HG02970 (cell line): ENCODE data around the gene CLDN14.

Source experiments
- ATAC-seq: cut with Tn5 transposase; IDR thresholded peaks from one replicate; pipeline ENCODE4 v1.9.1; 2021; ENCODE audit warnings: mild to moderate bottlenecking, moderate library complexity, moderate number of reproducible peaks; ENCODE audit not compliant: unreplicated experiment, low FRiP score

The CLDN14 gene, protein sequence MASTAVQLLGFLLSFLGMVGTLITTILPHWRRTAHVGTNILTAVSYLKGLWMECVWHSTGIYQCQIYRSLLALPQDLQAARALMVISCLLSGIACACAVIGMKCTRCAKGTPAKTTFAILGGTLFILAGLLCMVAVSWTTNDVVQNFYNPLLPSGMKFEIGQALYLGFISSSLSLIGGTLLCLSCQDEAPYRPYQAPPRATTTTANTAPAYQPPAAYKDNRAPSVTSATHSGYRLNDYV

DNA sequence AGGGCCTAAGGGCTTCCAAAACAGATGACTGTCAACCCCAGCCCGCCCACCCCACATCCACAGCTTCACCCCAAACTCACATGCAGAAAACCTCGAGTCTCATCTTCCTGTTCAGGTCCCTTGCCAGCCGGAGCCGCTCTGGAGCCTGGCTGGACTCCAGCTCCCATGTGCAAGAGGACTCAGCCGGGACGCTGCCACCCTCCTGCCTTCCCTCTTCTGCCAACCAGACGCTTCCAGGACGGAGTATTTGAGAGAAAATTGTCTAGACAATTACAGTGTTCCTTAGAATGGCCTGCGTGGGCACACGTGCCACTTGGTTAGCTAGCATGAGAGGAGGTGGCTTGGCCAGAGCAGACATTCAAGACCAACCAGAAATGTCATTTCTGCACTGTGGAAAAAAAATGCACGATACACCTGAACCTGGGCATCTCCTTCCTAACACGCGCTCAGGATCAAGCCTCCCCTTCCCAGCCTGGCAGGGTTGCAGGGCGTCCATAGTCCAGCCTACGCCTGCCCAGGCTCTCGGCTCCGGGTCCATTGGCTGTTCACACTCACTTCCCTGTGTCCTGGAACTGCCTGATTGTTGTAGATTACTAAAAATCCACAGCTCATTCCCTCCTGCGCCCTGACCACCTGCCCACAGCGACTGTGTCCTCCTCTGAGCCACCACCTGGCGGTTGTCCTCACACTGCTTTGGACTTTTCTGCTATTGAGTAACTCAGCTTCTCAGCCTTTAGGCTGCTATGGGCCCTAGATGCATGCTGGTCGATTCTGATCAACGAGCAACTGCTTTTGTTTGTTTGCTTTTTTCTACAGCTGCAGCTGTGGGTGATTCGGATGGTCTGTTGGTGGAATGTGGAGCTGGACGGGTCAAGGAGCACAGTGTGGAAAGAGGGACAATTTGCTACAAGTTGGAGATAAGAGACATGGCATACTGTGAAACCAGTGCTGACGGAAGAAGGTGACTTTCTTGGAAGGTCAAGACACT is at the start of gene CLDN14:
Gene CLDN14, minus strand, starts transcription at position 708 of the 988 bp plus-strand sequence. CDS start 18,427 bp downstream, outside the sequence.
- no peak for ATAC-seq

DNA sequence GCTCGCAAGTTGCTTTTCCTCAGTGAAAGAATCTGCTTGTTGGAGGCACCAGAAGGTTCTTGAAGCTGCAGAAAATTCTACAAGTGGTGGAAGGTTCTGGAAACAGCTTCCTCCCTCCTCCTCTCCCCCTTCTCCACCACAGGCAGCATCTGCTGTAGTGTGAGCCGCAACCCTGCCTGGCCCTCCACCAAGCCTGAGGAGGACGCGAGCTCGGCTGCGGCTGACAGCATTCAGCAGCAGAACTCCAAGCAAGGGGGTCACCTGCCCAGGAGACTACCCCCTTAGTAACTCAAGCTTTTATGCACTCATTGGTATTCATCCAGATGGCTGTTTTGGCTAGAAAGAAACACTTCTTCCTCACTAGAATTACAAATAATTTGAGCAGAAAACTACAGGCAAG is 48.8 kb upstream of the CLDN14 start:
- no peak for ATAC-seq

DNA sequence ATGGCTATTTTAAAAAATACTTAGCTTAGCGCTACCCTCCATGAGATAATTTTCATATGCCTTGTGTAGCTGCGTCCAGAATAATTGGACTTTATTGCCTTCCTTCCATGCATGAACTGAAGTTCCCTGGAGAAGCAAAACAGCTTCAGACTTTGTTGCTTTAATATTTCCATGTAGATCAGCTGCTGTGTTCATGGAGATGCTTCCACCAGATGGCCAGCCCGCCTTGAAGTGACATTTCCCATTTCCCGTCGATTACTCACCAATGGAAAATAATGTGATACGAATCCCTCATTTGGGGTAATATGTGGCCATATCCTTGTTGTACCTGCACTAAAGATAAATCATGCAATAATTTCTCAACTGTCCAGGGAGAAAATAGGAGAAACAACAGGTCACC is 47.4 kb upstream of the CLDN14 start:
- ATAC-seq: no peak

DNA sequence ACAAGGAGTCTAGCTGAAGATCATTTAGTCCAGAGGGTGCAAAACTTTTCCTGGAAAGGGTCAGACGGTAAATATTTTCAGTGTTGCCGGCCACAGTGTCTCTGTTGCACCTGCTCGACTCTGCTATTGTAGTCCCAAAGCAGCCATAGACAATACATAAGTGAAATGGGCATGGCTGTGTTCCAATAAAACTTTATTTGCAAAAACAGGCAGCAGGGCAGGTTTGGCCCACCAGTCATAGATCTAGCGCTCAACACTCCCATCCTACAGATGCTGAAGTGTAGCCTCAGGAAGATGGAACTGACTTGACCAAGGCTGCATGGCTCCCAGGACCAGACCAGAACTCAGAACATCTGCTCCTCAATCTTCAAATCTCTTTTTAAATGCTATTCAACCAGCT is 46.2 kb upstream of the CLDN14 start:
- no peak for ATAC-seq

DNA sequence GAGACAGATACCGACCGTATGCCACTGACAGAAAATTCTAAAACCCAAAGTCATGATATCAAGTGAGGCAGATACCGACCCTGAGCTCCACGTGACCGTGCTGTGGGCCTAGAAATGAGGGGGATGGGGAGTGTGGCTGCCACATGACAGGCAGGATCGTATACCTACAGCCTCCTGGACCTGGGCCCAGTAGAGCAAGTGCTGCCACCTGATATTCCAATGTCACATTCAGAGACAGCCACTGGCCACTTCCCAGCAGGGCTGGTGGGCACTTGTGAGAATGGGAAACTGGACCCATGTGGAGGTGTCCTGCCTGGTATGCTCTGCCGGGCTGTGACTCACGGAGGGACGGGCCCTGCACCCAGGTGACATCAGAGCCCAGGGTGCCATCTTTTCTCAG is 44.6 kb upstream of the CLDN14 start:
- ATAC-seq: no peak

DNA sequence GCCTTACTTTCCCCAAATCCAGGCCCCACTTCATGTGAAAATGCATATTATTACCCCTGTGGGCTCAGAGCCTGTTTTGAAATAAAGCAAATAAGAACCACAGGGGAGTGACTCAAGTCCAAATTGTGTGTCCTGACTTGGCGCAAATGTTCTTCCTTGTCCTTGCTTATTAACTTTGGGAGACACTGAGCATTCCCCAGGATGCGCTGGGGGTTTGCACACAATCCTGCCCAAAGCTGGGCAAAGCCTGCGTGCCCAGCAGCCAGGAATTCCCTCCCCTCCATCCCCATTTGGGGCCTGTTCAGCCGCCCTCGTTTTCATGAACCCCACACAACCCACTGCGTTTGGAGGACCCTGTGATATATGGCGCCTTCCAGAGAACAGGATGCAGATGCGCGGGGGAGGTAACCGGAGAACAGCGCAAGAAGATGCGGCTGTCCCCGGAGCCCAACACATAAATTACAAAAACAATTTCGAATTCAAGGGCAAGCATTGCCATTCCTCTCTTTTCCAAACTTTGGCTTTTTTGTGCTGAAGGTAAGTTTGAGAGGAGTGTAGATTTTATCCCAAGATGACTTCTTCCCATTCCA is 42.4 kb upstream of the CLDN14 start:
- ATAC-seq: no peak

DNA sequence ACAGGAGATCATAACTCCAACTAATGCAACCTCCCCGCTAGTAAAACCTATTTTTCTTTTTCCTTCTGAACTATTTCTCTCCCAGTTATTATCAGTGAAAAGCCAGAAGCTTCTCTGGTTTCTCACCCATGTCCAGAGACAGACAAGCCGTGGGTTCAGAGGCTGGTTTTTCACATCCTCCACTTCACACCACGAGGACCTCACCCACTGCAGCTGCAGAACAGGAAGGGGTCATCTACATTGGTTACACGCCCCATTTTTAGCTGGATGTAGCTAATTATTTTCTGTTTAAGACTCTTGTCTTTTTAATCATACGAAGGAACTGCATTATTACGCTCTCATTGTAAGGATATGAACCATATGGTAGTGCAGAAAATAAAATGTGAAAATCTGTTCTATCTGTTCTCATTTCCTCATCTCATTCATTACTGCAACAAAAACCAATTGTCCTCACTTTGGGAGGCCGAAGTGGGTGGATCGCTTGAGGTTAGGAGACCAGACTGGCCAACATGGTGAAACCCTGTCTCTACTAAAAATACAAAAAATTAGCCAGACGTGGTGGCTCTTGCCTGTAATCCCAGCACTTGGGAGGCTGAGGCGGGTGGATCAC is 39.1 kb upstream of the CLDN14 start:
- no peak for ATAC-seq

DNA sequence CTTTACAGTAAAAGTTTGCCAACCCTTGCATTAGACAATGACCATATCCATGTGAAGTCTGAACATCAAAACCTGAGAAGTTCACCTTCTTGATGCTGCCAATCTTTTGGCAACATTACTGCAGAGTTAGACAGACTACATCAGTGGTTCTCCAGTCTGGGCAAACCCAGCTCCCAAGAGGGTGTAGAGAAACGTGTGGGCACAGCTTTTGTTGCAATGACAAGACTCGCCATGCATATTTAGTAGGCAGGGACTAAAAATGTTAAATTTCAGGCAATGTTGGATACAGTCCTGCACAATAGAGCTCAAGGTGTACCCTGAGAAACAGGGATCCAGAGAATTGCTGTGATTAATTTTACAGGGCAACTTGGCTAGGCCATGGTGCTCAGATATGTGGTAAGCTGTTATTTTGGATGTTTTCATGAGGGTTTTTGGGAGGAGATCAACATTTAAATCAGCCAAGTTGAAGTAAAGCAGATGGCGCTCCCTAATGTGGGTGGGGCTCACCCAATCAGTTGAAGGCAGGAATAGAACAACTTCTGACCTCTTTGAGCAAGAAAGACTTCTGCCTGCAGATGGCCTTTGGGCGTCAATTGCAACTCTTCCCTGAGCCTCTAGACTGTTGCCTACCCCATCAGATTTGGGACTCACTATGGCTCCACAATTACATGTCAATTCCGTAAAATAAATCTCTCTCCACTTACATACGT is 37.6 kb upstream of the CLDN14 start:
- ATAC-seq: no peak

DNA sequence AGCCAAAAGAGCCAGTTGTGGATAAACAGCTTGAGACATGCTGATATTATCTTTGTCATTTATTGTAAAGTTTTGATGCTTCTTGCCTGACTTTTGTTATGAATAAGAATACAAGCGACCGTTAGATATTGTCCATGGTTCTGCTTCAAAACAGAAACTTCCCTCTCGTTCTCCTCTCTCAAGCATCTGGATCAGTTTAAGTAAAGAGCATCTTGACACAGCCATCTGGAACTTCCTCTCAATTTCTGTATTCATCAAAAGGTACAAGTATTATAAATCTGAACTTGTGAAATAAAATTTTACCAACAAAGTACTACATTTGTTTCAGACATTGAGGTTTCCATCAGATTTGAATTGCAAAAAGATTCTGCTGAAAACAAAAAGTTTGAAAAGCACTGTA is 36.4 kb upstream of the CLDN14 start:
- no peak for ATAC-seq

DNA sequence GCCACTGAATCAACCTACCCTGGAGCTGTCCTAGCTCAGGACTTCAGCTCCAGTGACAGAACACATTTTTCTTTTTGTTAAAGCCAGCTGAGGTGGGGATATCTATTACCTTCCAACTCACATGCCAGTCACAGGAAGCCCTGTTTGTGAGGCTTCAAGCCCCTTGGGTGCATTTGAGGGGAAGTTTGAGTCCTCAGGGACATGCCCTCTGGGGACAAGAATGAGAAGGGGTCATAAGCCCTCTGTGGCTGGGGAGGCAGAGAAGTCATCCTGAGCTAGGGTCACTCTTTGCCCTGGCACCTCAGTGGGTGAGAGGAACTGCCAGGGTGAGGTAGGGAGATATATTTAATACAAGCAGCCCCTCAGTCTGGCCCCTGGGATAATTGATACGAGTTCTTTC is 33.5 kb upstream of the CLDN14 start:
- ATAC-seq: peak; percentile 58

DNA sequence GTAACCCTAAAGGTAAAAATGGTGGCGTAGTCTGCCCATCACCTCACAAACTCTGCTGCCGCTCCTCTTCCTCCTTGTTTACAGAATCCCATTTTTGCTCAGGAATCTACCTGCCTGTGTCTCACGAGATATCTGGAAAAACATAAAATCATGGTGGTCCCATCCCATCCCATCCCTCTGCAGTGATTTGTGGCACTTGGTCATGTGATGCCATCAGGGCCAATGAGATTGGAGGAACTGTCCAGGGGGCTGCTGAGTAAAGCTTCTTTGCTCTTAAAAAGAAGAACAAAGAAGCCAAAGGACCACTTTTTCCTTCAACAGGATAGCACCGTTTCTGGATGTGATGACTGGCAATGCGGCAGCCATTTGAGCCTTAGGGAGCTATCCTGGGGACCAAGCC is 33.0 kb upstream of the CLDN14 start:
- ATAC-seq: no peak

DNA sequence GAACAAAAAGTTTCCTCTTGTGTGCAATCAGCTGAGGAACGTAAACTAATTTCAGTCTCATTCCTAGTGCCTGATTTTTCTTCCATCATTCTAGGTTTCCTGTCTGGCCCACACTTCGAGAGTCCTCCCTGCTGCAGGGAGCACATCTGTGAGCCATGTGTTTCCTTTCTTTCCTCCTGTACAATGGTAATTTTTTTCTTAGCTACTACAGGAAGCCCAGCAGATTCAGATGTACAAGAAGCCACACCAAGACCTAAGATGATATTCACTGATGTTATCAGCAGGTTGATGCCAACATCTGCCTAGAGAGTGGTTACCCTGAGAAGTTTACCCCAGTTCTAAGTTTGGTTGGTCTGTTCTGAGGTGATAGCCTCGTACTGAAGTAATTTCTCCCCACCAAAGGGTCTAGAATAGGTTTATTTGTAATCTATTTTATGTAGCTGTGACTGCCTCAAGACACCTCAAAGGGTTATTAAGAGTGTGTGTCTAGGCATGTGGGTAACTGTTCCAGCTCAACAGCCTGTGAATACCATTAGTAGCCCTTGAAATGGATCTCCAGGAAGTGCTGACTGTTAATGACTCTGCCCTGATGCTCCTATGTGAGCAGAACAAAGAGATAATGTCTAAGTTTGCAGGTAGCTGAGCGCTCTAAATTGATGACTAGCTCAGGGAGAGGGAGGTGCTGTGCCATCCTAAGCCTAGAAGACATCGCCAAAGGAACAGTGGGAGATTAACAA is 31.7 kb upstream of the CLDN14 start:
- ATAC-seq: no peak

DNA sequence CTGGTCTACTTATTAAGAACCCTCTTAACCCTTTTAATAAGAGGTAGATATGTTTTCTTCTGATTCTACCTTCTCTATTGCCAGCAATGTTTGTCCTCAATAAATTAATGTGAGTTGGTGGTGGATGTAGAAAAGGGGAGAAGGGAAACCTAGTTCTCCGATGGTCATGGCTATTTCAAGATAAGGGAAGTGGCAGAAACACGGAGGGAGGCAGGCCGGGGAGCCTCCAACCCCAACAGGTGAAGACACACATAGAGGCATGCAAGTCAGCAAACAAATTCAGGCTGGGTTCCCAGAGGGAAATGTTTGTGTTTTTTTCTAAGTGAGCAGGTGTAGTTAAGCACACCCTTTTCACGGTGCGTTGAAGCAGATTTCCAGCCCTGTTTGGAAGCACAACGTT is 31.0 kb upstream of the CLDN14 start:
- no peak for ATAC-seq

DNA sequence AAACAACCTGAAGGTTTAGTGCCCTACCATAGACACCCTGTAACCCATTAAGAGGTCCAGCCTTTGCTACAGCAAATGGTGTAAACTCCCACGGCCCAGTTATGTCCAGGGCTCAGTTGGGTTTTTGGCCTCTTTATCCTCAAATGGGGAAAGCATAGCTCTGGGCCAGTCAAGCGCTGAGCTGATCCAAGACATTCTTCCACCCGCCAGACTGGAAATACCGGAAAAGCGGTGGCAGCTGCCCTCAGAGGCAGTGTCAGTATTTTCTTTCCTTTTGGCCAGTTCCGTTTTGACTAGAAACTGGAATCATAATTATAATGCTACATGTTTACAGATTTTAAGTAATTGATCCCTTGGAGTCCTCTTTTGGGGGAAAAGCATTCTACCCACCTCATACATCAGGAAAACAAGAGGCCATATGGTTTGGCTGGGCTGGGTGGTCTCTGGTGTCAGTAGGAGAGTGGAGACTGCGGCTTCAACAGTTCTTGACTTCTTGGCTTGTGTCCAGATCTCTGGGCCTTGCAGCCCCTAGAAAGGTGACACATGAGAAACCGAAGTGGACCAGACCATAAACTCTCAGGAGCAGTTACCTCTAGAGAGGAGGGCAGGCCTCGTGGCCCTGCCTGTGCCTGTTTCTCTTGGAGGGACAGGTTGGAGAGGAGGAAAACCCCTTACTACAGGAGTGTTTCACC is 30.2 kb upstream of the CLDN14 start:
- no peak for ATAC-seq

DNA sequence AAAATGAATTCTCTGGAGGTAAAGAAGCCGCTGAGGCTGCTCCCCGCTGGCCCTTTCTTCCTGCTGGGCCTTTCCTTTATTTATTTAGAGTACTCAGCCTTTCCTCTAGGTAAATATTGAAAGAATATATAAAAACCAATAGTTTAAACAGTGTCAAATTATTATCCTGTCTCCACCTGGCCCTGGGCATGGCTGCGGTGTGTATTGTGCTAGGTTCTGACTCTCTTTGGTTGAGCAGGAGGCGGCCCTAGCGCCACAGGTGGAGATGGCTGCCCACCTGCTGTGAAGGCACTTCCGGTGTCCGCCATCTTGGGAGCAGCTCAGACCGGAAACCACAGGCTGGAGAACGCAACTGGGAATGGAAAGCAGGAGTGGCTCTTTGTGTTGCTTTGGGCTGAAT is 29.0 kb upstream of the CLDN14 start:
- no peak for ATAC-seq

DNA sequence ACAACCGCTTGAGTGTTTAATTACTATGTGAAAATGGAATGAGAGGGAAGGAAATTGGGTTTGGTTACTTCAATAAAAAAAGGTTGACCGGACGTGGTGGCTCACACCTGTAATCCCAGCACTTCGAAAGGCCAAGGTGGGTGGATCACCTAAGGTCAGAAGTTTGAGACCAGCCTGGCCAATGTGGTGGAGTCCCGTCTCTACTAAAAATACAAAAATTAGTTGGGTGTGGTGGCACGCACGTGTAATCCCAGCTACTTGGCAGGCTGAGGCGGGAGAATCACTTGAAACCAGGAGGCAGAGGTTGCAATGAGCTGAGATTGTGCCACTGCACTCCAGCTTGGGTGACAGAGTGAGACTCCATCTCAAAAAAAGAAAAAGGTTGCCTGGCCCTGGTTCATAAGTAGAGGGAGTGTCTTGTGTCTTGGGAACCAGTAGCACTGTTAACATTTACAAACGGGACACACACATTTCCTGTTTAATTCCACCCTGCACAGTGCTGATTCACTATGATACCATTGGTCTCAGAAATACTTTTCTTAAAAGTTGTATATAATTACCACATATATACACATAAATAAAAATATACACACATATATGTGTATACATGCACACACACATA is 27.6 kb upstream of the CLDN14 start:
- ATAC-seq: no peak

DNA sequence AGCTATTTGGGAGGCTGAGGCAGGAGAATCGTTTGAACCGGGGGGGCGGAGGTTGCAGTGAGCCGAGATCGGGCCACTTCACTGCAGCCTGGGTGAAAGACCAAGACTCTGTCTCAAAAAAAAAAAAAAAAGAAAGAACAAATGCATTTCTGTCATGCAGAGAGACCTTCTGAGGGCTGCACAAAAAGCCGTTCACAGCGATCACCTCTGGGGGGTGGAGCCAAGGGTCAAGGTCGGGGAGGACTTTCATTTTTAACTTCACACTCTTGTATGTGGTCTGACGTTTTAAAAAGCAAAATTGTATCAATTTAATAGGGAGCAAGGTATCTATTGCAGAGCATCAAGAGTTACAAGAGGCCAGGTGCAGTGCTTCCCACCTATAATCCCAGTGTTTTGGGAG is 26.6 kb upstream of the CLDN14 start:
- no peak for ATAC-seq
